K562 (cell line): ENCODE data around the gene URAD. TPM values are rescaled to one million over a fixed set of nuclear protein-coding genes. Genes with fewer than 3 reads are reported as not detected.

ENCODE experiments used
- ATAC-seq: fragments of 200-7000 bp; cut with Tn5 transposase; 3 replicates; pipeline ENCODE4 v1.9.1; 2020; ENCODE audit warnings: moderate library complexity
- BruUV-seq: library from RNA; stranded (reverse); fragments of 400-500 nt; replicated peaks from 2 replicates; lab custom pipeline; 2021; lab: Mats Ljungman, UMichigan
- CTCF ChIA-PET: fragments of 300-600 bp; formaldehyde crosslinking; extraction: SDS; loops from one replicate; lab custom pipeline; 2021; ENCODE audit warnings: low intra/inter-chr PET ratio; lab: Yijun Ruan, JAX
- POLR2A ChIA-PET: fragments of 300-600, 350-650 bp; sonication (Branson Sonifier 250); formaldehyde crosslinking; extraction: SDS; loops from one replicate; lab custom pipeline; 2021; ENCODE audit warnings: antibody characterized with exemption, inconsistent platforms; lab: Yijun Ruan, JAX
- DNase-seq, 4 experiments: peaks; one replicate each; pipeline versions ENCODE4 v3.0.0 to v3.0.0-alpha.2; 2011 to 2018; ENCODE audit warnings: low spot score in 3 of 4, mixed read lengths in 3 of 4; ENCODE audit errors: extremely low read depth in 1 of 4
- FAIRE-seq: peaks from 2 replicates; lab custom pipeline; 2011; peaks lifted over from hg19 to GRCh38; lab: Jason Lieb, UNC
- H2AFZ ChIP-seq: 2 replicates; pipeline ENCODE4 v1.6.0; 2011; ENCODE audit warnings: low read depth, low read length, control low read depth, inconsistent platforms
- H3K27ac ChIP-seq: fragments of 200-600 bp; 3 replicates; pipeline ENCODE4 v1.8.0; 2011; ENCODE audit warnings: low read depth, mild to moderate bottlenecking, control low read depth, inconsistent platforms, low read length, moderate library complexity, mixed read lengths; ENCODE audit errors: extremely low read depth
- H3K27me3 ChIP-seq, 2 experiments: fragments of 300-600 bp in 1 of 2; 2 replicates in 1 of 2; 3 replicates in 1 of 2; pipeline versions ENCODE4 v1.6.0 to v1.8.0; 2011; ENCODE audit warnings: inconsistent platforms in 2 of 2, low read length in 2 of 2, mild to moderate bottlenecking in 1 of 2, mixed read lengths in 1 of 2, moderate library complexity in 1 of 2; ENCODE audit not compliant: control insufficient read depth in 2 of 2, insufficient read depth in 2 of 2
- H3K36me3 ChIP-seq: fragments of 300-600 bp; 3 replicates; pipeline ENCODE4 v1.8.0; 2011; ENCODE audit warnings: mild to moderate bottlenecking, low read length, inconsistent platforms; ENCODE audit not compliant: control insufficient read depth, insufficient read depth
- H3K4me1 ChIP-seq, 2 experiments: fragments of 200-600 bp in 1 of 2; replicated peaks in 1 of 2; 2 replicates in 1 of 2; 3 replicates in 1 of 2; pipeline versions ENCODE4 v1.5.1 to v1.8.0; 2011; ENCODE audit warnings: inconsistent platforms in 2 of 2, low read length in 2 of 2, mild to moderate bottlenecking in 1 of 2, mixed read lengths in 1 of 2, moderate library complexity in 1 of 2; ENCODE audit not compliant: control insufficient read depth in 2 of 2, insufficient read depth in 2 of 2
- H3K4me2 ChIP-seq: 2 replicates; pipeline ENCODE4 v1.6.1; 2011; ENCODE audit warnings: low read length, control low read depth, inconsistent platforms, mixed read lengths; ENCODE audit not compliant: insufficient read depth
- H3K4me3 ChIP-seq: fragments of 200-600 bp; sonication (generic), shearing (Covaris generic); 2 replicates; pipeline ENCODE4 v1.5.1; 2016; ENCODE audit warnings: control low read depth, inconsistent platforms
- H3K79me2 ChIP-seq: fragments of 200-600 bp; 3 replicates; pipeline ENCODE4 v1.8.0; 2011; ENCODE audit warnings: low read length, inconsistent platforms; ENCODE audit not compliant: control insufficient read depth, insufficient read depth
- H3K9ac ChIP-seq, 2 experiments: 2 replicates each; pipeline versions ENCODE4 v1.6.0 to v1.6.1; 2011; ENCODE audit warnings: low read depth in 2 of 2, low read length in 2 of 2, control low read depth in 1 of 2, inconsistent platforms in 1 of 2, mild to moderate bottlenecking in 1 of 2, mixed read lengths in 1 of 2; ENCODE audit not compliant: insufficient read depth in 1 of 2
- H3K9me1 ChIP-seq: one replicate; pipeline ENCODE4 v1.6.0; 2011; ENCODE audit warnings: inconsistent platforms, mild to moderate bottlenecking, low read length, moderate library complexity; ENCODE audit not compliant: control insufficient read depth, insufficient read depth
- H3K9me3 ChIP-seq: replicated peaks from 2 replicates; pipeline ENCODE4 v1.5.1; 2011; ENCODE audit warnings: low read depth, low read length, inconsistent platforms; ENCODE audit not compliant: control insufficient read depth, insufficient read depth
- H4K20me1 ChIP-seq: replicated peaks from 2 replicates; pipeline ENCODE4 v1.6.1; 2011; ENCODE audit warnings: low read length, inconsistent platforms, mixed read lengths; ENCODE audit not compliant: control insufficient read depth, insufficient read depth
- CBX5 ChIP-seq: IDR thresholded peaks from 2 replicates; pipeline ENCODE4 v1.6.1; 2014; ENCODE audit warnings: low read depth, borderline replicate concordance
- ETS2 ChIP-seq: IDR thresholded peaks from 2 replicates; pipeline ENCODE4 v1.6.1; 2016; ENCODE audit warnings: borderline replicate concordance, missing genetic modification characterization, mild to moderate bottlenecking, moderate library complexity, missing compliant biosample characterization; ENCODE audit not compliant: poor library complexity, severe bottlenecking
- FUS ChIP-seq: fragments of 200-400 bp; formaldehyde crosslinking; optimal IDR thresholded peaks from 2 replicates; pipeline ENCODE3; 2017; ENCODE audit warnings: low read depth, low read length
- KDM4B ChIP-seq, 2 experiments: fragments of 450-650 bp in 1 of 2; sonication (generic) in 1 of 2; IDR thresholded peaks; 2 replicates each; pipeline ENCODE4 v1.6.1; 2016 to 2017; ENCODE audit warnings: borderline replicate concordance in 2 of 2, antibody characterized with exemption in 1 of 2, low read depth in 1 of 2, mild to moderate bottlenecking in 1 of 2
- NR2F6 ChIP-seq: fragments of 450-650 bp; formaldehyde crosslinking; IDR thresholded peaks from 2 replicates; pipeline ENCODE4 v1.4.0; 2020; ENCODE audit warnings: mild to moderate bottlenecking
- POLR2B ChIP-seq: fragments of 450-650 bp; IDR thresholded peaks from 2 replicates; pipeline ENCODE4 v1.6.1; 2018; ENCODE audit warnings: low read depth; ENCODE audit not compliant: partially characterized antibody
- SPI1 ChIP-seq: IDR thresholded peaks from 2 replicates; pipeline ENCODE4 v1.6.1; 2011; ENCODE audit warnings: low read depth, low read length, control low read depth, borderline replicate concordance
- TEAD1 ChIP-seq, 2 experiments: fragments of 450-650 bp in 1 of 2; sonication (generic) in 1 of 2; formaldehyde crosslinking; IDR thresholded peaks; 2 replicates each; pipeline versions ENCODE4 v1.4.0 to v1.8.0; 2020 to 2022; ENCODE audit warnings: mild to moderate bottlenecking in 2 of 2, missing genetic modification reagents in 1 of 2
- ZNF174 ChIP-seq: fragments of 250-450 bp; sonication (Bioruptor Pico); IDR thresholded peaks from 2 replicates; pipeline ENCODE4 v1.4.0; 2020; ENCODE audit warnings: mild to moderate bottlenecking
- ZNF175 ChIP-seq: fragments of 200-800 bp; sonication (Bioruptor generic); IDR thresholded peaks from 2 replicates; pipeline ENCODE4 v1.6.1; 2016; ENCODE audit warnings: low read depth, mild to moderate bottlenecking, missing genetic modification characterization, missing compliant biosample characterization
- WGBS: fragments of 100-300 bp; shearing (Covaris generic); methylation state at CpG from one replicate; pipeline ENCODE4 v1.1.6; 2016; ENCODE audit warnings: low coverage, mixed read lengths; ENCODE audit not compliant: insufficient coverage; ENCODE audit errors: missing lambda C conversion rate; 5-methylcytosine and 5-hydroxymethylcytosine counted together
- in situ Hi-C: fragments of 300-500 bp; cut with MboI; formaldehyde crosslinking; loops from 4 replicates; pipeline ENCODE4 v1.15.0; 2018; ENCODE audit warnings: inconsistent platforms, mixed read lengths
- intact Hi-C: fragments of 100-400 bp; cut with micrococcal nuclease; formaldehyde crosslinking; loops from 2 replicates; pipeline ENCODE4 v1.14.2; 2022
- polyA plus RNA-seq, 8 experiments: library from polyadenylated mRNA; depleted of rRNA in 4 of 8; stranded (reverse) in 5 of 8; unstranded in 3 of 8; fragments of >200 nt; fragmentation: Nextera tagmentation in 2 of 8; fragmentation: Illumina TruSeq in 1 of 8; extraction: Ambion mirVana in 2 of 8; extraction: Trizol in 1 of 8; gene quantifications; 2 replicates each; pipeline versions ENCODE4 v1.2.1 to v1.2.3, GENCODE V29; 2011 to 2014; ENCODE audit warnings: inconsistent platforms in 1 of 8, missing spikeins in 1 of 8
- total RNA-seq, 7 experiments: library from RNA; depleted of rRNA in 6 of 7; stranded (reverse); fragments of >200 nt in 6 of 7; fragmentation: Illumina TruSeq in 2 of 7; extraction: Trizol in 2 of 7; gene quantifications; 2 replicates each; pipeline versions ENCODE4 v1.2.1 to v1.2.3, GENCODE V29; 2011 to 2021; ENCODE audit warnings: low replicate concordance in 1 of 7
- TF ChIP-seq, protein P1 (sequence below): fragments of 250-450 bp; sonication (Bioruptor Pico); IDR thresholded peaks from 2 replicates; pipeline ENCODE4 v1.8.0; 2022; ENCODE audit warnings: inconsistent platforms
- TF ChIP-seq, protein P2 (sequence below): sonication (generic); formaldehyde crosslinking; IDR thresholded peaks from 2 replicates; pipeline ENCODE4 v1.8.0; 2022; ENCODE audit warnings: missing genetic modification reagents, mild to moderate bottlenecking, borderline replicate concordance
- TF ChIP-seq, protein P3 (sequence below): sonication (generic); formaldehyde crosslinking; IDR thresholded peaks from 2 replicates; pipeline ENCODE4 v1.8.0; 2022; ENCODE audit warnings: mild to moderate bottlenecking, missing genetic modification reagents

URAD gene
- total and polyA plus RNA-seq, 9 of the 15 experiments (the other 6 are each of a cell fraction or from before 2014, with no cell fraction given), result not detected

DNA sequence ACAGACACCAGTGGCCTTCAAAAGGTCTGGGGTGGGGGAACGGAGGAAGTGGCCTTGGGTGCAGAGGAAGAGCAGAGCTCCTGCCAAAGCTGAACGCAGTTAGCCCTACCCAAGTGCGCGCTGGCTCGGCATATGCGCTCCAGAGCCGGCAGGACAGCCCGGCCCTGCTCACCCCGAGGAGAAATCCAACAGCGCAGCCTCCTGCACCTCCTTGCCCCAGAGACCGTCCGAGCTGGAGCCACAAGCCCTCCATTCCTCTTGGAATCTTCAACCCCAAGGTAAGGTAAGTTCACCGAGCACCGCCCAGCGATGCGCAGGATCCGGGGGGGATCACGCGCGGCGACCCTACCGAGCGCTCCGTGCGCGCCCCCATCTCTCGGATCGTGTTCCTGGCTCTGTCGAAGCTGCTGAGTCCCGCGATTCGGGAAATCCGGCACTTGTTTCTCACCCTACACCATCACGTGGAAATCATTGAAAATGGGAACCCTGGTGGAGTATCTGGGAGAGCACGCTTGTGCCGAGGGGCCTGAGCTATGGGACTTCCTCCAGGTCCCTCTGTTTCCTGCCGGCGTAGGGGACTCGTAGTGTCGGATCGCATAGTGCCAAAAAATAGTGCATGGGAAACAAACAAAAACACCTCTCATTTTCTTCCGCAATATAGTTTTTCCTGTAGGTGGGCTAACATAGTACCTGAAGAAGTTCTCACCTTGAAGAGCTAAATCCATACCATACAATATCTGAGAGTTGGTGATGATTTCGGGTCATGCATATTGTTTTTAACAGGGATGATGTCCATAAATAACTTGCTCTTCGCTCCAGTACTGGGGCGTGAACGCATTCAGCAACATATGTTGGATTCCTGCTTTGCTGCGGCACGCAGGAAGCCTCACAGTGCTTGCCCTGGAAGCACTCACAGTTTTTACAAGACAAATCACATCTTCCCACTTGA, 59.4 kb downstream of the URAD start:
- Histone ChIP-seq H3K27me3 (peaks cover 2 to 31% of the 10 kb centered on the region in 2 experiments; a peak in 4 of 5 replicates), H3K79me2 (no peaks in the 10 kb centered on the region), H3K9me1 (no peaks in the 10 kb centered on the region), H2AFZ (no peak overlapping the region), H3K4me3 (no peak overlapping the region), H4K20me1 (no peaks in the 10 kb centered on the region), H3K9ac (no peak overlapping the region), H3K4me2 (no peak overlapping the region), H3K9me3 (no peaks in the 10 kb centered on the region), H3K27ac (no peak overlapping the region), H3K4me1 (no peaks in the 10 kb centered on the region), H3K36me3 (no peaks in the 10 kb centered on the region)
- intact Hi-C loops (no loop called here), in situ Hi-C loops (no loop called here)
- DNase-seq (no peak), ATAC-seq (no peak), FAIRE-seq (no peak)
- WGBS, result 2% methylated on average over 37 of the region's 48 CpGs
- TF ChIP-seq KDM4B (IDR thresholded peaks at IDR 0.05; ENCODE audit: borderline replicate concordance in 2 of 2, low read depth in 1 of 2) (no peak), CBX5 (no peak), SPI1 (no peak), ZNF174 (no peak), TEAD1 (CRISPR knock-in tag; IDR thresholded peaks at IDR 0.05) (no peak), POLR2B (no peak), FUS (no peak), NR2F6 (no peak), ZNF175 (CRISPR knock-in tag) (no peak), ETS2 (no peak)
- TF ChIP-seq, protein P1, sequence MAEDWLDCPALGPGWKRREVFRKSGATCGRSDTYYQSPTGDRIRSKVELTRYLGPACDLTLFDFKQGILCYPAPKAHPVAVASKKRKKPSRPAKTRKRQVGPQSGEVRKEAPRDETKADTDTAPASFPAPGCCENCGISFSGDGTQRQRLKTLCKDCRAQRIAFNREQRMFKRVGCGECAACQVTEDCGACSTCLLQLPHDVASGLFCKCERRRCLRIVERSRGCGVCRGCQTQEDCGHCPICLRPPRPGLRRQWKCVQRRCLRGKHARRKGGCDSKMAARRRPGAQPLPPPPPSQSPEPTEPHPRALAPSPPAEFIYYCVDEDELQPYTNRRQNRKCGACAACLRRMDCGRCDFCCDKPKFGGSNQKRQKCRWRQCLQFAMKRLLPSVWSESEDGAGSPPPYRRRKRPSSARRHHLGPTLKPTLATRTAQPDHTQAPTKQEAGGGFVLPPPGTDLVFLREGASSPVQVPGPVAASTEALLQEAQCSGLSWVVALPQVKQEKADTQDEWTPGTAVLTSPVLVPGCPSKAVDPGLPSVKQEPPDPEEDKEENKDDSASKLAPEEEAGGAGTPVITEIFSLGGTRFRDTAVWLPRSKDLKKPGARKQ (CRISPR knock-in tag), result no peak
- TF ChIP-seq, protein P2, sequence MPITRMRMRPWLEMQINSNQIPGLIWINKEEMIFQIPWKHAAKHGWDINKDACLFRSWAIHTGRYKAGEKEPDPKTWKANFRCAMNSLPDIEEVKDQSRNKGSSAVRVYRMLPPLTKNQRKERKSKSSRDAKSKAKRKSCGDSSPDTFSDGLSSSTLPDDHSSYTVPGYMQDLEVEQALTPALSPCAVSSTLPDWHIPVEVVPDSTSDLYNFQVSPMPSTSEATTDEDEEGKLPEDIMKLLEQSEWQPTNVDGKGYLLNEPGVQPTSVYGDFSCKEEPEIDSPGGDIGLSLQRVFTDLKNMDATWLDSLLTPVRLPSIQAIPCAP (CRISPR knock-in tag), result no peak
- TF ChIP-seq, protein P3, sequence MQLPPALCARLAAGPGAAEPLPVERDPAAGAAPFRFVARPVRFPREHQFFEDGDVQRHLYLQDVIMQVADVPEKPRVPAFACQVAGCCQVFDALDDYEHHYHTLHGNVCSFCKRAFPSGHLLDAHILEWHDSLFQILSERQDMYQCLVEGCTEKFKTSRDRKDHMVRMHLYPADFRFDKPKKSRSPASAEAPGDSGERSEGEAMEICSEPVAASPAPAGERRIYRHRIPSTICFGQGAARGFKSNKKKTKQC (CRISPR knock-in tag), result no peak
- no TSS peak for BruUV-seq
- ChIA-PET POLR2A (no interaction called here), CTCF (no interaction called here)
